ENCODE data around the gene ABI3BP. TPM values are rescaled to one million over a fixed set of nuclear protein-coding genes. Genes with fewer than 3 reads are reported as not detected.

The ABI3BP gene
- total RNA-seq, 1 experiment from 2014 or later, result 0.74 TPM

DNA sequence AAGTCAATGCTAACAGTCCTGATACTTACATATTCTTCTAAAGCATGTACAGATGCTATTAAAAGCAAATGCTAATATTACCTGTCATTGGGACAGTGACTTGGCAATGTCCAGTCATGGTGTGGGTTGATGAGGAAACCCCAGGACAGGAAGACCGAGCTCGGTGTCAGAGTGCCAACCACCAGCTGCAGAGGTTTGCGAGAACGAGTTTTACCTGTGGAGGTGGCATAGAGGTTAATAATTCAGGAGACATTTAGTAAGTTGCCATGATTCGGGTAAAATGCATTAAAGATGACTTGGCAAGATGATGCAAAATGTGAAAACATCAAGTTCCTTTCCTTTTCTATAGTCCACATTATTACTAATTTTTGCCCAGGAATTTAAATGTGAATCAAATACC, 94.5 kb downstream of the ABI3BP start:
- TF ChIP-seq CBFB (CRISPR knock-in tag; IDR thresholded peaks at IDR 0.05; ENCODE audit: low read depth) (no peak), FOXK1 (CRISPR knock-in tag; IDR thresholded peaks at IDR 0.05) (no peak), OVOL2 (CRISPR knock-in tag; IDR thresholded peaks at IDR 0.05; ENCODE audit: borderline replicate concordance) (no peak), PRRX2 (CRISPR knock-in tag; IDR thresholded peaks at IDR 0.05) (no peak)
- TF ChIP-seq, protein P1, sequence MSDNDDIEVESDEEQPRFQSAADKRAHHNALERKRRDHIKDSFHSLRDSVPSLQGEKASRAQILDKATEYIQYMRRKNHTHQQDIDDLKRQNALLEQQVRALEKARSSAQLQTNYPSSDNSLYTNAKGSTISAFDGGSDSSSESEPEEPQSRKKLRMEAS (CRISPR knock-in tag; IDR thresholded peaks at IDR 0.05), result no peak
- TF ChIP-seq, protein P2, sequence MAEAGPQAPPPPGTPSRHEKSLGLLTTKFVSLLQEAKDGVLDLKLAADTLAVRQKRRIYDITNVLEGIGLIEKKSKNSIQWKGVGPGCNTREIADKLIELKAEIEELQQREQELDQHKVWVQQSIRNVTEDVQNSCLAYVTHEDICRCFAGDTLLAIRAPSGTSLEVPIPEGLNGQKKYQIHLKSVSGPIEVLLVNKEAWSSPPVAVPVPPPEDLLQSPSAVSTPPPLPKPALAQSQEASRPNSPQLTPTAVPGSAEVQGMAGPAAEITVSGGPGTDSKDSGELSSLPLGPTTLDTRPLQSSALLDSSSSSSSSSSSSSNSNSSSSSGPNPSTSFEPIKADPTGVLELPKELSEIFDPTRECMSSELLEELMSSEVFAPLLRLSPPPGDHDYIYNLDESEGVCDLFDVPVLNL (CRISPR knock-in tag; IDR thresholded peaks at IDR 0.05; ENCODE audit: borderline replicate concordance, low read depth), result no peak
- TF ChIP-seq, protein P3, sequence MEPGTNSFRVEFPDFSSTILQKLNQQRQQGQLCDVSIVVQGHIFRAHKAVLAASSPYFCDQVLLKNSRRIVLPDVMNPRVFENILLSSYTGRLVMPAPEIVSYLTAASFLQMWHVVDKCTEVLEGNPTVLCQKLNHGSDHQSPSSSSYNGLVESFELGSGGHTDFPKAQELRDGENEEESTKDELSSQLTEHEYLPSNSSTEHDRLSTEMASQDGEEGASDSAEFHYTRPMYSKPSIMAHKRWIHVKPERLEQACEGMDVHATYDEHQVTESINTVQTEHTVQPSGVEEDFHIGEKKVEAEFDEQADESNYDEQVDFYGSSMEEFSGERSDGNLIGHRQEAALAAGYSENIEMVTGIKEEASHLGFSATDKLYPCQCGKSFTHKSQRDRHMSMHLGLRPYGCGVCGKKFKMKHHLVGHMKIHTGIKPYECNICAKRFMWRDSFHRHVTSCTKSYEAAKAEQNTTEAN (CRISPR knock-in tag; IDR thresholded peaks at IDR 0.05), result no peak
- TF ChIP-seq, protein P4, sequence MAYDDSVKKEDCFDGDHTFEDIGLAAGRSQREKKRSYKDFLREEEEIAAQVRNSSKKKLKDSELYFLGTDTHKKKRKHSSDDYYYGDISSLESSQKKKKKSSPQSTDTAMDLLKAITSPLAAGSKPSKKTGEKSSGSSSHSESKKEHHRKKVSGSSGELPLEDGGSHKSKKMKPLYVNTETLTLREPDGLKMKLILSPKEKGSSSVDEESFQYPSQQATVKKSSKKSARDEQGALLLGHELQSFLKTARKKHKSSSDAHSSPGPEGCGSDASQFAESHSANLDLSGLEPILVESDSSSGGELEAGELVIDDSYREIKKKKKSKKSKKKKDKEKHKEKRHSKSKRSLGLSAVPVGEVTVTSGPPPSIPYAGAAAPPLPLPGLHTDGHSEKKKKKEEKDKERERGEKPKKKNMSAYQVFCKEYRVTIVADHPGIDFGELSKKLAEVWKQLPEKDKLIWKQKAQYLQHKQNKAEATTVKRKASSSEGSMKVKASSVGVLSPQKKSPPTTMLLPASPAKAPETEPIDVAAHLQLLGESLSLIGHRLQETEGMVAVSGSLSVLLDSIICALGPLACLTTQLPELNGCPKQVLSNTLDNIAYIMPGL (CRISPR knock-in tag; IDR thresholded peaks at IDR 0.05), result no peak
- TF ChIP-seq, protein P5, sequence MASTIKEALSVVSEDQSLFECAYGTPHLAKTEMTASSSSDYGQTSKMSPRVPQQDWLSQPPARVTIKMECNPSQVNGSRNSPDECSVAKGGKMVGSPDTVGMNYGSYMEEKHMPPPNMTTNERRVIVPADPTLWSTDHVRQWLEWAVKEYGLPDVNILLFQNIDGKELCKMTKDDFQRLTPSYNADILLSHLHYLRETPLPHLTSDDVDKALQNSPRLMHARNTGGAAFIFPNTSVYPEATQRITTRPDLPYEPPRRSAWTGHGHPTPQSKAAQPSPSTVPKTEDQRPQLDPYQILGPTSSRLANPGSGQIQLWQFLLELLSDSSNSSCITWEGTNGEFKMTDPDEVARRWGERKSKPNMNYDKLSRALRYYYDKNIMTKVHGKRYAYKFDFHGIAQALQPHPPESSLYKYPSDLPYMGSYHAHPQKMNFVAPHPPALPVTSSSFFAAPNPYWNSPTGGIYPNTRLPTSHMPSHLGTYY (CRISPR knock-in tag; IDR thresholded peaks at IDR 0.05), result no peak
- ChIA-PET CTCF (interaction anchor here (2.5 kb wide), 1 partner anchor 297 kb away, joined by 6 read pairs; no protein-coding TSS in a partner anchor), POLR2A (no interaction called here)
- Mint-ChIP-seq H3K36me3 (no peaks in the 10 kb centered on the region), H3K4me3 (no peak overlapping the region), H3K27me3 (ENCODE audit: low read depth) (no peaks in the 10 kb centered on the region), H3K9me3 (no peaks in the 10 kb centered on the region), H3K27ac (no peak overlapping the region), H3K4me1 (peaks cover 2% of the 10 kb centered on the region)
- DNase-seq (ENCODE audit: low spot score) (no peak), ATAC-seq (no peak)

DNA sequence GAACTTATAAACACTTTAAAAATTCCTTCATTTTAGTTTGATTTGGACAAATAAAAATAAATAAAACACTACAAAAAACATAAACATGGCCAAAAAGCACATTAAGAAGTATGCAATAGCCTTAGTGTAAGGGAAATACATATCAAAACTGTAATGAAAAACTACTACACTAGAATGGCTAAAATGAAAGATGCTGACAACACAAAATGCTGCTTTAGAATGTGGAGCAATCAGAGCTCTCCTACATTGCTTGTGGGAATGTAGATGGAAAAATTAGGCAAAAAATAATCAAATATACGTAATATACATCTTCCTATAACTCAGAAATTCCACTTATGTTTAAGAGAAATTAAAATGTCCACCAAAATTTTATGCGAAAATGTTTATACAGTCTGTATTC, 96.2 kb downstream of the ABI3BP start:
- POLR2A ChIA-PET, result no interaction called here
- TF ChIP-seq NFE2L1 (CRISPR knock-in tag; IDR thresholded peaks at IDR 0.05) (no peak), ZNF138 (CRISPR knock-in tag; conservative IDR thresholded peaks at IDR 0.05) (no peak), SMAD3 (CRISPR knock-in tag; IDR thresholded peaks at IDR 0.05; ENCODE audit: borderline replicate concordance) (no peak), CREM (CRISPR knock-in tag; IDR thresholded peaks at IDR 0.05) (no peak), SOX15 (CRISPR knock-in tag; IDR thresholded peaks at IDR 0.05) (no peak), MYBL2 (CRISPR knock-in tag; IDR thresholded peaks at IDR 0.05) (no peak), NFYB (CRISPR knock-in tag; conservative IDR thresholded peaks at IDR 0.05; ENCODE audit: low read depth) (no peak), NR1H2 (CRISPR knock-in tag; IDR thresholded peaks at IDR 0.05) (no peak), GTF2I (CRISPR knock-in tag; conservative IDR thresholded peaks at IDR 0.05) (no peak)
- TF ChIP-seq, protein P6, sequence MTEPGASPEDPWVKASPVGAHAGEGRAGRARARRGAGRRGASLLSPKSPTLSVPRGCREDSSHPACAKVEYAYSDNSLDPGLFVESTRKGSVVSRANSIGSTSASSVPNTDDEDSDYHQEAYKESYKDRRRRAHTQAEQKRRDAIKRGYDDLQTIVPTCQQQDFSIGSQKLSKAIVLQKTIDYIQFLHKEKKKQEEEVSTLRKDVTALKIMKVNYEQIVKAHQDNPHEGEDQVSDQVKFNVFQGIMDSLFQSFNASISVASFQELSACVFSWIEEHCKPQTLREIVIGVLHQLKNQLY (CRISPR knock-in tag; IDR thresholded peaks at IDR 0.05), result no peak
- TF ChIP-seq, protein P7, sequence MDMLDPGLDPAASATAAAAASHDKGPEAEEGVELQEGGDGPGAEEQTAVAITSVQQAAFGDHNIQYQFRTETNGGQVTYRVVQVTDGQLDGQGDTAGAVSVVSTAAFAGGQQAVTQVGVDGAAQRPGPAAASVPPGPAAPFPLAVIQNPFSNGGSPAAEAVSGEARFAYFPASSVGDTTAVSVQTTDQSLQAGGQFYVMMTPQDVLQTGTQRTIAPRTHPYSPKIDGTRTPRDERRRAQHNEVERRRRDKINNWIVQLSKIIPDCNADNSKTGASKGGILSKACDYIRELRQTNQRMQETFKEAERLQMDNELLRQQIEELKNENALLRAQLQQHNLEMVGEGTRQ (CRISPR knock-in tag; IDR thresholded peaks at IDR 0.05), result no peak
- TF ChIP-seq, protein P4 (CRISPR knock-in tag; IDR thresholded peaks at IDR 0.05), result no peak
- TF ChIP-seq, protein P8, sequence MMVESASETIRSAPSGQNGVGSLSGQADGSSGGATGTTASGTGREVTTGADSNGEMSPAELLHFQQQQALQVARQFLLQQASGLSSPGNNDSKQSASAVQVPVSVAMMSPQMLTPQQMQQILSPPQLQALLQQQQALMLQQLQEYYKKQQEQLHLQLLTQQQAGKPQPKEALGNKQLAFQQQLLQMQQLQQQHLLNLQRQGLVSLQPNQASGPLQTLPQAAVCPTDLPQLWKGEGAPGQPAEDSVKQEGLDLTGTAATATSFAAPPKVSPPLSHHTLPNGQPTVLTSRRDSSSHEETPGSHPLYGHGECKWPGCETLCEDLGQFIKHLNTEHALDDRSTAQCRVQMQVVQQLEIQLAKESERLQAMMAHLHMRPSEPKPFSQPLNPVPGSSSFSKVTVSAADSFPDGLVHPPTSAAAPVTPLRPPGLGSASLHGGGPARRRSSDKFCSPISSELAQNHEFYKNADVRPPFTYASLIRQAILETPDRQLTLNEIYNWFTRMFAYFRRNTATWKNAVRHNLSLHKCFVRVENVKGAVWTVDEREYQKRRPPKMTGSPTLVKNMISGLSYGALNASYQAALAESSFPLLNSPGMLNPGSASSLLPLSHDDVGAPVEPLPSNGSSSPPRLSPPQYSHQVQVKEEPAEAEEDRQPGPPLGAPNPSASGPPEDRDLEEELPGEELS (CRISPR knock-in tag; IDR thresholded peaks at IDR 0.05), result no peak
- TF ChIP-seq, protein P9, sequence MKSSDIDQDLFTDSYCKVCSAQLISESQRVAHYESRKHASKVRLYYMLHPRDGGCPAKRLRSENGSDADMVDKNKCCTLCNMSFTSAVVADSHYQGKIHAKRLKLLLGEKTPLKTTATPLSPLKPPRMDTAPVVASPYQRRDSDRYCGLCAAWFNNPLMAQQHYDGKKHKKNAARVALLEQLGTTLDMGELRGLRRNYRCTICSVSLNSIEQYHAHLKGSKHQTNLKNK (CRISPR knock-in tag; IDR thresholded peaks at IDR 0.05), result no peak

More for the DNA sequence above, 96.2 kb downstream of the ABI3BP start:
- no peak for ATAC-seq
- H3K9me3 Mint-ChIP-seq, result no peaks in the 10 kb centered on the region
- DNase-seq (ENCODE audit: low spot score), result no peak
- H3K27ac Mint-ChIP-seq, result no peak overlapping the region
- H3K4me1 Mint-ChIP-seq, result peaks cover 7% of the 10 kb centered on the region
- no peaks in the 10 kb centered on the region for H3K36me3 Mint-ChIP-seq
- no peak overlapping the region for H3K4me3 Mint-ChIP-seq
- H3K27me3 Mint-ChIP-seq (ENCODE audit: low read depth), result no peaks in the 10 kb centered on the region
- CTCF ChIA-PET, result interaction anchor here (2.5 kb wide), 1 partner anchor 299 kb away, joined by 6 read pairs; no protein-coding TSS in a partner anchor
